ENCODE results near the gene STOML1. TPM values are rescaled to one million over a fixed set of nuclear protein-coding genes. Genes with fewer than 3 reads are reported as not detected.
A peak's percentile ranks its signal among the peaks of the same experiment; 100 is the strongest.
"Not testable (repeated sequence)": the region's sequence is repeated elsewhere in the genome, so short reads cannot be mapped to it uniquely, and the experiment has no call there.

STOML1 gene
- total RNA-seq, 2 experiments from 2014 or later, result 12.0 to 12.8 TPM

- H3K4me3 Mint-ChIP-seq, result peak overlapping the region; percentile 50
- H3K9me3 Mint-ChIP-seq, result peaks cover 2% of the 10 kb centered on the region
- DNase-seq, result peak; percentile 89
- peaks cover 3% of the 10 kb centered on the region for H3K36me3 Mint-ChIP-seq (ENCODE audit: low read depth)
- peaks cover 46% of the 10 kb centered on the region for H3K4me1 Mint-ChIP-seq
- POLR2A ChIA-PET, result no interaction called here
- peaks cover 4% of the 10 kb centered on the region for H3K27me3 Mint-ChIP-seq
- H3K27ac Mint-ChIP-seq, result peak overlapping the region; percentile 85
- CTCF ChIA-PET, result interaction anchor here (0.7 to 5.6 kb wide), 10 partner anchors 8 to 473 kb away, joined by 3 to 37 read pairs (median 4); no protein-coding TSS in a partner anchor
Observed at GRCh38 chr15:73964736-73965093, 27.4 kb downstream of the STOML1 start.

- no peak overlapping the region for H3K27ac Mint-ChIP-seq
- H3K36me3 Mint-ChIP-seq (ENCODE audit: low read depth), result peaks cover 2% of the 10 kb centered on the region
- DNase-seq, result no peak
- peaks cover 55% of the 10 kb centered on the region for H3K4me1 Mint-ChIP-seq
- peaks cover 4% of the 10 kb centered on the region for H3K27me3 Mint-ChIP-seq
- CTCF ChIA-PET, result interaction anchor here (1.4 to 2.9 kb wide), 2 partner anchors 11 kb away, joined by 10 to 11 read pairs; no protein-coding TSS in a partner anchor
- peaks cover 2% of the 10 kb centered on the region for H3K9me3 Mint-ChIP-seq
- POLR2A ChIA-PET, result no interaction called here
- no peak overlapping the region for H3K4me3 Mint-ChIP-seq
Observed at GRCh38 chr15:73962433-73962832, 29.7 kb downstream of the STOML1 start.

- DNase-seq; H3K9me3 Mint-ChIP-seq; POLR2A ChIA-PET; H3K4me3 Mint-ChIP-seq; H3K27me3 Mint-ChIP-seq; H3K36me3 Mint-ChIP-seq (ENCODE audit: low read depth): not testable (repeated sequence)
- Mint-ChIP-seq H3K27ac (peak overlapping the region; percentile 84), H3K4me1 (peaks cover 50% of the 10 kb centered on the region)
- CTCF ChIA-PET, result interaction anchor here (0.6 to 3.1 kb wide), 6 partner anchors 9 to 542 kb away, joined by 3 to 21 read pairs (median 6); partner anchors contain the start of gene PML
Observed at GRCh38 chr15:73960472-73961070, 31.5 kb downstream of the STOML1 start.

GRCh38 chr15:73959801-73960200 lies 32.3 kb downstream of the STOML1 start:
- H3K27me3 Mint-ChIP-seq, result peaks cover 4% of the 10 kb centered on the region
- peaks cover 43% of the 10 kb centered on the region for H3K4me1 Mint-ChIP-seq
- POLR2A ChIA-PET, result interaction anchor here (0.7 kb wide), 1 partner anchor 79 kb away, joined by 3 read pairs; no protein-coding TSS in a partner anchor
- H3K36me3 Mint-ChIP-seq (ENCODE audit: low read depth), result no peaks in the 10 kb centered on the region
- no peak for DNase-seq
- CTCF ChIA-PET, result interaction anchor here (1.1 to 3.1 kb wide), 5 partner anchors 8 to 51 kb away, joined by 3 to 21 read pairs (median 6); no protein-coding TSS in a partner anchor
- H3K27ac Mint-ChIP-seq, result peak overlapping the region; percentile 85
- no peak overlapping the region for H3K4me3 Mint-ChIP-seq
- no peaks in the 10 kb centered on the region for H3K9me3 Mint-ChIP-seq

- CTCF ChIA-PET, result interaction anchor here (0.6 to 3.1 kb wide), 13 partner anchors 9 to 348 kb away, joined by 3 to 21 read pairs (median 3); no protein-coding TSS in a partner anchor
- POLR2A ChIA-PET, result interaction anchor here (0.7 kb wide), 1 partner anchor 80 kb away, joined by 3 read pairs; no protein-coding TSS in a partner anchor
- peak; percentile 59 for DNase-seq
- peak overlapping the region; percentile 85 for H3K27ac Mint-ChIP-seq
- peaks cover 4% of the 10 kb centered on the region for H3K27me3 Mint-ChIP-seq
- H3K9me3 Mint-ChIP-seq, result no peaks in the 10 kb centered on the region
- peak overlapping the region; percentile 4 for H3K4me3 Mint-ChIP-seq
- H3K4me1 Mint-ChIP-seq, result peaks cover 40% of the 10 kb centered on the region
- H3K36me3 Mint-ChIP-seq (ENCODE audit: low read depth), result no peaks in the 10 kb centered on the region
Observed at GRCh38 chr15:73959012-73959581, 33.0 kb downstream of the STOML1 start.

GRCh38 chr15:73957785-73958184 lies 34.3 kb downstream of the STOML1 start:
- ChIA-PET POLR2A (no interaction called here), CTCF (interaction anchor here (1.3 to 3.1 kb wide), 7 partner anchors 8 to 49 kb away, joined by 3 to 21 read pairs (median 6); no protein-coding TSS in a partner anchor)
- Mint-ChIP-seq H3K9me3 (no peaks in the 10 kb centered on the region), H3K27me3 (no peaks in the 10 kb centered on the region), H3K4me1 (peaks cover 42% of the 10 kb centered on the region), H3K36me3 (ENCODE audit: low read depth) (no peaks in the 10 kb centered on the region), H3K27ac (no peak overlapping the region), H3K4me3 (no peak overlapping the region)
- no peak for DNase-seq

GRCh38 chr15:73957276-73957675 lies 34.8 kb downstream of the STOML1 start:
- CTCF ChIA-PET, result interaction anchor here (1.4 to 1.8 kb wide), 3 partner anchors 9 to 16 kb away, joined by 4 to 8 read pairs (median 5); no protein-coding TSS in a partner anchor
- H3K4me1 Mint-ChIP-seq, result peaks cover 45% of the 10 kb centered on the region
- no peaks in the 10 kb centered on the region for H3K9me3 Mint-ChIP-seq
- H3K27me3 Mint-ChIP-seq, result no peaks in the 10 kb centered on the region
- H3K4me3 Mint-ChIP-seq, result no peak overlapping the region
- no peak for DNase-seq
- POLR2A ChIA-PET, result no interaction called here
- H3K27ac Mint-ChIP-seq, result peak overlapping the region; percentile 73
- no peaks in the 10 kb centered on the region for H3K36me3 Mint-ChIP-seq (ENCODE audit: low read depth)

- Mint-ChIP-seq H3K27ac (no peak overlapping the region), H3K9me3 (no peaks in the 10 kb centered on the region), H3K4me1 (peaks cover 47% of the 10 kb centered on the region), H3K27me3 (no peaks in the 10 kb centered on the region), H3K36me3 (ENCODE audit: low read depth) (no peaks in the 10 kb centered on the region), H3K4me3 (no peak overlapping the region)
- ChIA-PET POLR2A (no interaction called here), CTCF (interaction anchor here (0.9 to 1.8 kb wide), 5 partner anchors 10 to 22 kb away, joined by 3 to 8 read pairs (median 5); no protein-coding TSS in a partner anchor)
- DNase-seq, result no peak
Observed at GRCh38 chr15:73956743-73957135, 35.4 kb downstream of the STOML1 start.

GRCh38 chr15:73955861-73956742 lies 36.0 kb downstream of the STOML1 start:
- Mint-ChIP-seq H3K4me1 (peaks cover 51% of the 10 kb centered on the region), H3K27ac (no peak overlapping the region), H3K9me3 (no peaks in the 10 kb centered on the region), H3K27me3 (no peaks in the 10 kb centered on the region), H3K36me3 (ENCODE audit: low read depth) (no peaks in the 10 kb centered on the region), H3K4me3 (no peak overlapping the region)
- CTCF ChIA-PET, result interaction anchor here (0.9 to 1.9 kb wide), 6 partner anchors 8 to 21 kb away, joined by 3 to 8 read pairs (median 4); no protein-coding TSS in a partner anchor
- no peak for DNase-seq
- POLR2A ChIA-PET, result no interaction called here

GRCh38 chr15:73955326-73955725 lies 36.8 kb downstream of the STOML1 start:
- CTCF ChIA-PET, result interaction anchor here (1.9 kb wide), 1 partner anchor 9 kb away, joined by 4 read pairs; no protein-coding TSS in a partner anchor
- POLR2A ChIA-PET, result no interaction called here
- Mint-ChIP-seq H3K4me1 (peaks cover 52% of the 10 kb centered on the region), H3K4me3 (no peak overlapping the region), H3K9me3 (no peaks in the 10 kb centered on the region), H3K27me3 (no peaks in the 10 kb centered on the region), H3K36me3 (ENCODE audit: low read depth) (no peaks in the 10 kb centered on the region), H3K27ac (no peak overlapping the region)
- DNase-seq, result no peak

GRCh38 chr15:73954188-73955145 lies 37.6 kb downstream of the STOML1 start:
- DNase-seq, result no peak
- H3K9me3 Mint-ChIP-seq, result no peaks in the 10 kb centered on the region
- ChIA-PET CTCF (interaction anchor here (0.6 to 1.9 kb wide), 3 partner anchors 10 to 1149 kb away, joined by 3 to 4 read pairs (median 3); no protein-coding TSS in a partner anchor), POLR2A (no interaction called here)
- peaks cover 45% of the 10 kb centered on the region for H3K4me1 Mint-ChIP-seq
- no peaks in the 10 kb centered on the region for H3K27me3 Mint-ChIP-seq
- no peaks in the 10 kb centered on the region for H3K36me3 Mint-ChIP-seq (ENCODE audit: low read depth)
- peak overlapping the region; percentile 5 for H3K27ac Mint-ChIP-seq
- H3K4me3 Mint-ChIP-seq, result no peak overlapping the region
